MM.1S (cell line): ENCODE measurements around the gene PA2G4.

Experiments
- DNase-seq: peaks from one replicate; pipeline ENCODE4 v3.0.0-alpha.2; 2015
- H2AFZ ChIP-seq: fragments of 300-600 bp; sonication (generic); 2 replicates; pipeline ENCODE4 v1.6.0; 2016; ENCODE audit warnings: antibody characterized with exemption, low read length
- H3F3A ChIP-seq: fragments of 300-600 bp; sonication (generic); 2 replicates; pipeline ENCODE4 v1.6.1; 2016; ENCODE audit warnings: mild to moderate bottlenecking, antibody characterized with exemption, low read length, moderate library complexity, mixed read lengths; ENCODE audit not compliant: insufficient read depth
- H3K27ac ChIP-seq: fragments of 300-600 bp; sonication (generic); 2 replicates; pipeline ENCODE4 v1.5.1; 2016; ENCODE audit warnings: mild to moderate bottlenecking, low read length
- H3K27me3 ChIP-seq: fragments of 300-600 bp; sonication (generic); replicated peaks from 2 replicates; pipeline ENCODE4 v1.6.0; 2016; ENCODE audit warnings: low read length; ENCODE audit not compliant: insufficient read depth
- H3K36me3 ChIP-seq: fragments of 300-600 bp; sonication (generic); replicated peaks from 2 replicates; pipeline ENCODE4 v1.6.1; 2016; ENCODE audit warnings: mild to moderate bottlenecking, low read length, mixed read lengths; ENCODE audit not compliant: insufficient read depth
- H3K4me1 ChIP-seq: fragments of 300-600 bp; sonication (generic); 2 replicates; pipeline ENCODE4 v1.6.1; 2016; ENCODE audit warnings: low read length, mixed read lengths
- H3K4me2 ChIP-seq: fragments of 300-600 bp; sonication (generic); 2 replicates; pipeline ENCODE4 v1.6.0; 2016; ENCODE audit warnings: low read depth, low read length
- H3K4me3 ChIP-seq: fragments of 300-600 bp; sonication (generic); 2 replicates; pipeline ENCODE4 v1.5.1; 2016; ENCODE audit warnings: low read length, mixed read lengths
- H3K79me2 ChIP-seq: fragments of 300-600 bp; sonication (generic); 2 replicates; pipeline ENCODE4 v1.6.1; 2016; ENCODE audit warnings: mixed run types, low read length, mixed read lengths
- H3K9ac ChIP-seq: fragments of 300-600 bp; sonication (generic); 2 replicates; pipeline ENCODE4 v1.6.1; 2016; ENCODE audit warnings: low read length, mixed read lengths
- H3K9me2 ChIP-seq: fragments of 300-600 bp; sonication (generic); replicated peaks from 2 replicates; pipeline ENCODE4 v1.6.1; 2016; ENCODE audit warnings: mild to moderate bottlenecking, low read length, mixed read lengths; ENCODE audit not compliant: insufficient read depth
- H3K9me3 ChIP-seq: fragments of 300-600 bp; sonication (generic); replicated peaks from 2 replicates; pipeline ENCODE4 v1.6.1; 2016; ENCODE audit warnings: mild to moderate bottlenecking, low read length, mixed read lengths; ENCODE audit not compliant: insufficient read depth
- H4K20me1 ChIP-seq: fragments of 300-600 bp; sonication (generic); 2 replicates; pipeline ENCODE4 v1.6.1; 2016; ENCODE audit warnings: mild to moderate bottlenecking, low read length, moderate library complexity, mixed read lengths; ENCODE audit not compliant: insufficient read depth
- EZH2 ChIP-seq: fragments of 300-600 bp; sonication (generic); optimal IDR thresholded peaks from 2 replicates; pipeline ENCODE3; 2017; ENCODE audit warnings: low read depth, mild to moderate bottlenecking, antibody characterized with exemption, low read length, mixed read lengths
- EZH2phosphoT487 ChIP-seq: fragments of 300-600 bp; sonication (generic); IDR thresholded peaks from 2 replicates; pipeline ENCODE4 v1.6.1; 2018; ENCODE audit warnings: antibody characterized with exemption, low read length
- TF ChIP-seq, protein P1 (sequence below): fragments of 300-600 bp; sonication (generic); IDR thresholded peaks from 2 replicates; pipeline ENCODE4 v1.5.1; 2016; ENCODE audit warnings: antibody characterized with exemption, low read length, mixed read lengths

PA2G4 gene

DNA sequence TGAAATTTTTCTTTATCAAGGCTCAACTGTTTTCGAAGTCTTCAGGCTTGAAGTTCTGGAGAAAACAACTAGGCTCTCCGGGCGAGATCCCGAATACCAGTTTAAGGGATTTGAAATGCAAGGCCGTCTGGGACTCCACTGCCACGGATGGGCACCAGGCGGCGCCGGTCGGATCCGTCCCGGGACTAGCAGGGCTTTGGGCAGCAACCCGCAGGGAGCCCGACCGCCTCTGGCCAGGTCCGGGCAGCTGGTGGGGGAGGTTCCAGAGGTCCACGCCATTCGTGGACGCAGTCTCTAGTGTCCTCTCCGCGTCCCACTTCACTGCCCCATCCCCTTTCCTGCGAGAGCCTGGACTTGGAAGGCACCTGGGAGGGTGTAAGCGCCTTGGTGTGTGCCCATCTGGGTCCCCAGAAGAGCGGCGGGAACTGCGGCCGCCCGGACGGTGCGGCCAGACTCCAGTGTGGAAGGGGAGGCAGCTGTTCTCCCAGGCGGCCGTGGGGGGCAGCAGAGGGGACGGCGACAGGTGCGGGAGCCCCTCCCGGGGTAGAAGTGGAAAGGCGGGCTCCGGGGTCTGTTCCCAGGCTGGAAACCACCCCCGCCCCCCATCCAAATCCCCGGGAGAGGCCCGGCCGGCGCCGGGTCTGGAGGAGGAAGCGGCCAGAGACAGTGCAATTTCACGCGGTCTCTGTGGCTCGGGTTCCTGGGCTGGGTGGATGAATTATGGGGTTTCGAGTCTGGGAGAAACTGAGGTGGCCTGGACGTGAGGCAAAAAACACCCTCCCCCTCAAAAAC lies 25.2 kb upstream of the PA2G4 start:
- no peaks in the 10 kb centered on the region for H3K9me3 ChIP-seq
- no peaks in the 10 kb centered on the region for H3K9me2 ChIP-seq
- peak overlapping the region; percentile 91 for H3K4me2 ChIP-seq
- H3F3A ChIP-seq = peaks cover 8% of the 10 kb centered on the region
- H4K20me1 ChIP-seq = no peaks in the 10 kb centered on the region
- no peak overlapping the region; the same call in 1 of the 2 replicates for H3K27ac ChIP-seq
- H3K4me1 ChIP-seq = no peaks in the 10 kb centered on the region
- peak overlapping the region; percentile 72 for H3K4me3 ChIP-seq
- H3K9ac ChIP-seq = peak overlapping the region; percentile 37; the same call in 1 of the 2 replicates
- DNase-seq = peak; percentile 64
- no peaks in the 10 kb centered on the region for H3K36me3 ChIP-seq
- H3K27me3 ChIP-seq = peaks cover 29% of the 10 kb centered on the region
- no peak for TF ChIP-seq EZH2phosphoT487
- TF ChIP-seq, protein P1, sequence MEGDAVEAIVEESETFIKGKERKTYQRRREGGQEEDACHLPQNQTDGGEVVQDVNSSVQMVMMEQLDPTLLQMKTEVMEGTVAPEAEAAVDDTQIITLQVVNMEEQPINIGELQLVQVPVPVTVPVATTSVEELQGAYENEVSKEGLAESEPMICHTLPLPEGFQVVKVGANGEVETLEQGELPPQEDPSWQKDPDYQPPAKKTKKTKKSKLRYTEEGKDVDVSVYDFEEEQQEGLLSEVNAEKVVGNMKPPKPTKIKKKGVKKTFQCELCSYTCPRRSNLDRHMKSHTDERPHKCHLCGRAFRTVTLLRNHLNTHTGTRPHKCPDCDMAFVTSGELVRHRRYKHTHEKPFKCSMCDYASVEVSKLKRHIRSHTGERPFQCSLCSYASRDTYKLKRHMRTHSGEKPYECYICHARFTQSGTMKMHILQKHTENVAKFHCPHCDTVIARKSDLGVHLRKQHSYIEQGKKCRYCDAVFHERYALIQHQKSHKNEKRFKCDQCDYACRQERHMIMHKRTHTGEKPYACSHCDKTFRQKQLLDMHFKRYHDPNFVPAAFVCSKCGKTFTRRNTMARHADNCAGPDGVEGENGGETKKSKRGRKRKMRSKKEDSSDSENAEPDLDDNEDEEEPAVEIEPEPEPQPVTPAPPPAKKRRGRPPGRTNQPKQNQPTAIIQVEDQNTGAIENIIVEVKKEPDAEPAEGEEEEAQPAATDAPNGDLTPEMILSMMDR = peak; percentile 71
- H2AFZ ChIP-seq = peak overlapping the region; percentile 95
- no peaks in the 10 kb centered on the region for H3K79me2 ChIP-seq

DNA sequence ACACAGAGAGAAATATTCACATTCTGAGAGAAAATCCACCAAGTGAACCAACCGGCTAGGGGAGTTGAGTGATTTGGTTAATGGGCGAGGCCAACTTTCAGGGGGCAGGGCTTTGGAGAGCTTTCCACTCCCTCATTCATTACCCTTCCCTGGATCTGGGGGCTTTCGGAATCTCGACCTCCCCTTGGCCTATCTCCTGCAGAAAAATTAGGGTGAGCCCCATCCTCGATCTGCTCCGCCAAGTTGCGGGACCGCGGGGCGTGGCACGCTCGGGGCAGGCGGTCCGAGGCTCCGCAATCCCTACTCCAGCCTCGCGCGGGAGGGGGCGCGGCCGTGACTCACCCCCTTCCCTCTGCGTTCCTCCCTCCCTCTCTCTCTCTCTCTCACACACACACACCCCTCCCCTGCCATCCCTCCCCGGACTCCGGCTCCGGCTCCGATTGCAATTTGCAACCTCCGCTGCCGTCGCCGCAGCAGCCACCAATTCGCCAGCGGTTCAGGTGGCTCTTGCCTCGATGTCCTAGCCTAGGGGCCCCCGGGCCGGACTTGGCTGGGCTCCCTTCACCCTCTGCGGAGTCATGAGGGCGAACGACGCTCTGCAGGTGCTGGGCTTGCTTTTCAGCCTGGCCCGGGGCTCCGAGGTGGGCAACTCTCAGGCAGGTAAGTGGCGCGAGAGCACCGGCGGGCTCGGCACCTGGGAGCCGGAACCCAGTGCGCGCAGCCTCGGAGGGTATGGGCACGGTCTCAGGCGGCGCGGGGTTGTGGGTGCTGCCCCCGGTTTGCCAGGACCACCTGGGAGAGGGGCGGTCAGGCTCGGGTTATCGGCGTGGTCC lies 24.4 kb upstream of the PA2G4 start, which contains the start of gene ERBB3:
Gene ERBB3 (plus strand): TSS at position 443 of the 833 bp plus-strand sequence. CDS start 136 bp downstream, at position 579.
- Histone ChIP-seq H2AFZ (peak within 1 kb of the TSS; percentile 95), H3K4me2 (peak within 1 kb of the TSS; percentile 91), H3K27ac (no peak within 1 kb of the TSS; the same call in 1 of the 2 replicates), H4K20me1 (no peaks in the 10 kb centered on the region), H3K79me2 (no peaks in the 10 kb centered on the region), H3K9me3 (no peaks in the 10 kb centered on the region), H3K36me3 (no peaks in the 10 kb centered on the region), H3K9ac (peak within 1 kb of the TSS; percentile 37; the same call in 1 of the 2 replicates), H3K4me1 (no peaks in the 10 kb centered on the region), H3K27me3 (peaks cover 29% of the 10 kb centered on the region), H3F3A (peaks cover 8% of the 10 kb centered on the region), H3K9me2 (no peaks in the 10 kb centered on the region), H3K4me3 (peak within 1 kb of the TSS; percentile 72)
- TF ChIP-seq EZH2 (no peak), EZH2phosphoT487 (no peak)
- TF ChIP-seq, protein P1 = no peak
- peak; percentile 38 for DNase-seq

DNA sequence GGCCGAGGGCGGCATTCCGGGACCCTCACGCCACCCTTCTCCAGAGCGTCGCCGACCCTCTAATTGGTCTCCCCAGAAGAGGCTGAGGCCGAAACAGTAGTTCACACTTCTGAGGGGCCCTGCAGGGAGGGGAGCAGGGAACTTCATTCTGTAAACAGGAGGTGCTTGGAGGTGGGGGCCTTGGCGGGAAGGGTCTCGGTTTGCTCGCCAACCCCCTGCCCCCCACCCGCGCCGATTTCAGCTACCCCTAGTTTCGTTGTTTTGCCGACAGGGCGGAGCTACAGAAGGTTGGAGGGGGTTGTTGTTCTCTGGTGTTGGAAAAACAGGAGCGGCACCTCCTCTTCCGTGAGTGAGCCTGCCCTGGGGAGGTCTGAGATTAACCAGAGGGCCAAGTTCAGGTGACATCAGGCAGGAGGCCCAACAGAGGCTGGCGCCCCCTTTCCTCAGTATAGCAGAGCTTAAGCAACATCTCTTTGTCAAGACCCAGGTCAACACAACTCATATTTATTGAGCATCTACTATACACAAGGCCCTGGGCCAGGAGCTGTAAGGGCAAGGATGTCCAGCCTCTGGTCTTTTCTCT lies 23.7 kb upstream of the PA2G4 start:
- Histone ChIP-seq H2AFZ (no peak overlapping the region), H3F3A (peaks cover 8% of the 10 kb centered on the region), H3K9me2 (no peaks in the 10 kb centered on the region), H3K27me3 (peaks cover 29% of the 10 kb centered on the region), H3K4me3 (no peak overlapping the region), H3K36me3 (no peaks in the 10 kb centered on the region), H3K27ac (no peak overlapping the region), H3K9me3 (no peaks in the 10 kb centered on the region), H3K9ac (no peak overlapping the region), H3K4me1 (no peaks in the 10 kb centered on the region), H4K20me1 (no peaks in the 10 kb centered on the region), H3K4me2 (peak overlapping the region; percentile 91), H3K79me2 (no peaks in the 10 kb centered on the region)
- TF ChIP-seq, protein P1 = no peak
- no peak for TF ChIP-seq EZH2
- TF ChIP-seq EZH2phosphoT487 = no peak
- DNase-seq = no peak
